Spleen (tissue), 7 donors: ENCODE data around the gene SARS1.

Experiments
- POLR2A ChIP-seq, 3 donors: fragments of 450-650 bp; IDR thresholded peaks; one replicate each; pipeline ENCODE4 v1.5.1; 2017; ENCODE audit warnings: antibody characterized with exemption in 3 of 3, mild to moderate bottlenecking in 1 of 3
- TF ChIP-seq, protein P1 (sequence below), 11 experiments: fragments of 200-600 bp in 7 of 11; fragments of 450-650 bp in 4 of 11; sonication (generic) in 4 of 11; IDR thresholded peaks in 8 of 11; conservative IDR thresholded peaks in 3 of 11; 1 replicate in 7 of 11; 2 replicates in 4 of 11; pipeline versions ENCODE4 v1.4.0 to v1.8.0; 2016 to 2021; ENCODE audit warnings: antibody characterized with exemption in 11 of 11, inconsistent platforms in 4 of 11, mild to moderate bottlenecking in 1 of 11
- donor health status: DM: no; HTN: no; CAD: no; lungs with moderate emphysema.
- donor health status: DM: no; HTN: no; CAD: no.
- donor health status: DM: no; HTN: no; CAD: no.

DNA sequence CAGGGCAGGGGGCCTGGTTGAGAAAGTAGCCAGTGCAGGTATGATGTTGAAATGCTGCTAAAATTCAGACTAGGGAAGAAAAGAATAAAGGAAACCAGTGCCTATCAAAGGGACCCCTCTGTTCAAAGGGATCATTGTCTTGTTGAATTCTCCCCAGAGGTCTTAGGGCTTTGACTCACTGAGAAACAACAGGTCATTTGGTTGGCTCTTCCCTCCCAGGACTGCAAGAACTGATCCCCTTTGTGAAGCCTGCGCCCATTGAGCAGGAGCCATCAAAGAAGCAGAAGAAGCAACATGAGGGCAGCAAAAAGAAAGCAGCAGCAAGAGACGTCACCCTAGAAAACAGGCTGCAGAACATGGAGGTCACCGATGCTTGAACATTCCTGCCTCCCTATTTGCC lies 23.8 kb downstream of the SARS1 start:
- TF ChIP-seq POLR2A (IDR thresholded peaks at IDR 0.05), result no peak
- TF ChIP-seq, protein P1, sequence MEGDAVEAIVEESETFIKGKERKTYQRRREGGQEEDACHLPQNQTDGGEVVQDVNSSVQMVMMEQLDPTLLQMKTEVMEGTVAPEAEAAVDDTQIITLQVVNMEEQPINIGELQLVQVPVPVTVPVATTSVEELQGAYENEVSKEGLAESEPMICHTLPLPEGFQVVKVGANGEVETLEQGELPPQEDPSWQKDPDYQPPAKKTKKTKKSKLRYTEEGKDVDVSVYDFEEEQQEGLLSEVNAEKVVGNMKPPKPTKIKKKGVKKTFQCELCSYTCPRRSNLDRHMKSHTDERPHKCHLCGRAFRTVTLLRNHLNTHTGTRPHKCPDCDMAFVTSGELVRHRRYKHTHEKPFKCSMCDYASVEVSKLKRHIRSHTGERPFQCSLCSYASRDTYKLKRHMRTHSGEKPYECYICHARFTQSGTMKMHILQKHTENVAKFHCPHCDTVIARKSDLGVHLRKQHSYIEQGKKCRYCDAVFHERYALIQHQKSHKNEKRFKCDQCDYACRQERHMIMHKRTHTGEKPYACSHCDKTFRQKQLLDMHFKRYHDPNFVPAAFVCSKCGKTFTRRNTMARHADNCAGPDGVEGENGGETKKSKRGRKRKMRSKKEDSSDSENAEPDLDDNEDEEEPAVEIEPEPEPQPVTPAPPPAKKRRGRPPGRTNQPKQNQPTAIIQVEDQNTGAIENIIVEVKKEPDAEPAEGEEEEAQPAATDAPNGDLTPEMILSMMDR (IDR thresholded peaks at IDR 0.05 in 8 of 11, conservative IDR thresholded peaks at IDR 0.05 in 3 of 11), result no peak
